HG03442 (cell line): Measurements from ENCODE around the gene ITGA7.
A peak's percentile ranks its signal among the peaks of the same experiment; 100 is the strongest.
"Not testable (repeated sequence)": the region's sequence is repeated elsewhere in the genome, so short reads cannot be mapped to it uniquely, and the experiment has no call there.

Experiments used
- ATAC-seq: cut with Tn5 transposase; IDR thresholded peaks from one replicate; pipeline ENCODE4 v1.9.1; 2021; ENCODE audit warnings: mild to moderate bottlenecking, moderate library complexity; ENCODE audit not compliant: unreplicated experiment

Gene ITGA7

GRCh38 chr12:55650620-55651298, 56.9 kb downstream of the ITGA7 start:
- ATAC-seq = not testable (repeated sequence)

- ATAC-seq = no peak
Measured at GRCh38 chr12:55647027-55647426, 60.7 kb downstream of the ITGA7 start.

- ATAC-seq = no peak
Measured at GRCh38 chr12:55644591-55644990, 63.1 kb downstream of the ITGA7 start.

GRCh38 chr12:55642669-55643068, 65.0 kb downstream of the ITGA7 start:
- ATAC-seq = peak; percentile 21

- no peak for ATAC-seq
Measured at GRCh38 chr12:55642267-55642666, 65.4 kb downstream of the ITGA7 start.

- no peak for ATAC-seq
Measured at GRCh38 chr12:55641595-55641994, 66.1 kb downstream of the ITGA7 start.

GRCh38 chr12:55637467-55637866, 70.2 kb downstream of the ITGA7 start:
- no peak for ATAC-seq

GRCh38 chr12:55636853-55637252, 70.9 kb downstream of the ITGA7 start, which contains the start of gene OR10P1:
TSS of gene OR10P1 (plus strand) at chr12:55636892. CDS start at chr12:55636892, 0 bp downstream.
- ATAC-seq = no peak

- no peak for ATAC-seq
Measured at GRCh38 chr12:55636116-55636655, 71.5 kb downstream of the ITGA7 start.
